Peyer's patch (tissue), 4 donors: ENCODE results near the gene RNLS. TPM values are rescaled to one million over a fixed set of nuclear protein-coding genes. Genes with fewer than 3 reads are reported as not detected.

Experiments used
- DNase-seq, 3 donors: peaks; one replicate each; pipeline ENCODE4 v3.0.0-alpha.2; 2017 to 2019
- H3K27ac ChIP-seq, 4 donors: fragments of 200-600 bp; sonication (generic); one replicate each; pipeline ENCODE4 v1.5.1; 2016 to 2019
- H3K27me3 ChIP-seq, 2 donors: fragments of 200-600 bp; sonication (generic); one replicate each; pipeline ENCODE4 v1.5.1; 2019
- H3K36me3 ChIP-seq, 3 donors: fragments of 200-600 bp; sonication (generic); one replicate each; pipeline ENCODE4 v1.5.1; 2016 to 2019
- H3K4me1 ChIP-seq, 4 donors: fragments of 200-600 bp; sonication (generic); one replicate each; pipeline ENCODE4 v1.5.1; 2016 to 2019
- H3K4me3 ChIP-seq, 4 donors: fragments of 200-600 bp; sonication (generic); 1 replicate in 3 of 4; 2 replicates in 1 of 4; pipeline ENCODE4 v1.5.1; 2016 to 2019; ENCODE audit warnings: mild to moderate bottlenecking in 1 of 4
- H3K9me3 ChIP-seq, 4 donors: fragments of 200-600 bp; sonication (generic); one replicate each; pipeline ENCODE4 v1.5.1; 2016 to 2019; ENCODE audit warnings: mild to moderate bottlenecking in 1 of 4
- POLR2A ChIP-seq, 2 donors: fragments of 450-650 bp; IDR thresholded peaks; one replicate each; pipeline ENCODE4 v1.5.1; 2017; ENCODE audit warnings: antibody characterized with exemption in 2 of 2, mild to moderate bottlenecking in 2 of 2, moderate library complexity in 2 of 2
- total RNA-seq, 4 donors: library from RNA; depleted of rRNA; stranded (reverse); fragments of >200 nt; gene quantifications; one replicate each; pipeline ENCODE4 v1.1.0, GENCODE V29; 2016
- TF ChIP-seq, protein P1 (sequence below), 6 experiments: fragments of 450-650 bp in 4 of 6; fragments of 200-600 bp in 2 of 6; sonication (generic) in 1 of 6; IDR thresholded peaks; one replicate each; pipeline ENCODE4 v1.5.1; 2017 to 2019; ENCODE audit warnings: antibody characterized with exemption in 6 of 6, mild to moderate bottlenecking in 3 of 6, moderate library complexity in 1 of 6

RNLS gene
- total RNA-seq, 4 donors from 2014 or later: 4.1 to 29.6 (median 22.6) TPM

DNA sequence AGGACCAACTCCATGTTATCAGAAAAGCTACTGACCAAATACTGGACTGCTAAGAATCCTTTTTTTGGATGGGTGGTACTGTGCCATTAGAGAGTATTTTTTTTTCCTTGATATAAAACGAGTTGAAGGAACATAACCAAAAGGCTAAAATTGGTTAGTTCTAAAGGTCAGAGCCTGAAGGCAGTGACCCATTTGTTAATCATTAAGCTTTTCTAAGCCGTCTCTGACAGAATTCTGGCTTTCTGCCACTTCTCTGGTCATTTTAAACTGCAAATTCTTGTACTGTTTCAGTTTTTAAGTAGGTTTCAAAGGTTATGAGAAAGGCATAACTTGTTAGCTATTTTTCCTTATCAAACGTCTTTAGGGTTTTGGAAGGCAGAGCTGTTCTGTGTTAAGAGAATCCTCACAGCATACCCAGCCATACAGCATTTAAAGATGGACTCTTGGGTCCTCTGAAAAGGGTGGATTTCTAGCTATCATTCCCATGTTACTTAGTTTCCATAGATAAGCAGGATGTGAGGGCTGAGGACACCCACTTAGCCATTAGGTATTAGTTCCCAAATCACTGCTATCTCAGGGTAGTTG, 196.8 kb downstream of the RNLS start:
- DNase-seq: no peak
- no peaks in the 10 kb centered on the region for H3K27me3 ChIP-seq
- H3K4me1 ChIP-seq: peaks cover 0 to 41% (median 20%) of the 10 kb centered on the region in 4 donors
- peak overlapping the region in 2 of 4 donors; percentile 15 to 28 for H3K4me3 ChIP-seq
- no peak for TF ChIP-seq POLR2A (IDR thresholded peaks at IDR 0.05)
- TF ChIP-seq, protein P1, sequence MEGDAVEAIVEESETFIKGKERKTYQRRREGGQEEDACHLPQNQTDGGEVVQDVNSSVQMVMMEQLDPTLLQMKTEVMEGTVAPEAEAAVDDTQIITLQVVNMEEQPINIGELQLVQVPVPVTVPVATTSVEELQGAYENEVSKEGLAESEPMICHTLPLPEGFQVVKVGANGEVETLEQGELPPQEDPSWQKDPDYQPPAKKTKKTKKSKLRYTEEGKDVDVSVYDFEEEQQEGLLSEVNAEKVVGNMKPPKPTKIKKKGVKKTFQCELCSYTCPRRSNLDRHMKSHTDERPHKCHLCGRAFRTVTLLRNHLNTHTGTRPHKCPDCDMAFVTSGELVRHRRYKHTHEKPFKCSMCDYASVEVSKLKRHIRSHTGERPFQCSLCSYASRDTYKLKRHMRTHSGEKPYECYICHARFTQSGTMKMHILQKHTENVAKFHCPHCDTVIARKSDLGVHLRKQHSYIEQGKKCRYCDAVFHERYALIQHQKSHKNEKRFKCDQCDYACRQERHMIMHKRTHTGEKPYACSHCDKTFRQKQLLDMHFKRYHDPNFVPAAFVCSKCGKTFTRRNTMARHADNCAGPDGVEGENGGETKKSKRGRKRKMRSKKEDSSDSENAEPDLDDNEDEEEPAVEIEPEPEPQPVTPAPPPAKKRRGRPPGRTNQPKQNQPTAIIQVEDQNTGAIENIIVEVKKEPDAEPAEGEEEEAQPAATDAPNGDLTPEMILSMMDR (IDR thresholded peaks at IDR 0.05): no peak
- no peaks in the 10 kb centered on the region for H3K36me3 ChIP-seq
- peak overlapping the region; percentile 71 to 84 (median 78) for H3K27ac ChIP-seq
- no peaks in the 10 kb centered on the region for H3K9me3 ChIP-seq

DNA sequence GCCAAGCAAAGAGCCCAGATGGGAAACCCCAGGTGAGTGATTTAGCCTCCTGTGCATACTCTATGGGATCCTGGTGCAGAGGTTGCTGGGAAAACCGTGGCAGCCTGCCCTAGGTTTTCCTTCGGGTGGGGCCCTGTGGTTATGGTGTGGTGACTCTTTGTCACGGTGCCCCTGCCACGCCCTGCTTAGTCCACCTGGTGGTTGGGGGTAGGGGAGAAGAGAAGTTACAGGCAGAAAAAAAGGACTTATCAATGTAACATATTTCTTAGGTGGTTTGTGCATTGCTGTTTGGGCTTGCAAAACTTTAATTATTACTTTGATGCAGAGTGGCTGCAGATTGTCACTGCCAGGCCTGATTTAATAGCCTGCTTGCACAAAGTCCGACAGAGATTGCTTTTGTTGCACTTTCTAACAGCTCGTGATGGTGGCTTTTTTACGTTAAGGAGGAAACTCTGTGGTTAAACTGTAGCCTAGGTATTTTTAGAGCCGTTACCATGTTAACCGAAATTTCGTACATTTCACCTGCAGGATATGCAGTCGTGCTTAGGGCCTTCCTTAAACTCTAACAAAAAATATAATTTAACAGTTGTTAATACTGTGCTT, 197.4 kb downstream of the RNLS start:
- no peaks in the 10 kb centered on the region for H3K9me3 ChIP-seq
- peak overlapping the region in 2 of 4 donors; percentile 15 to 28 for H3K4me3 ChIP-seq
- H3K27me3 ChIP-seq: no peaks in the 10 kb centered on the region
- peaks cover 0 to 41% (median 20%) of the 10 kb centered on the region in 4 donors for H3K4me1 ChIP-seq
- peak overlapping the region; percentile 71 to 84 (median 78) for H3K27ac ChIP-seq
- H3K36me3 ChIP-seq: no peaks in the 10 kb centered on the region
- peak; percentile 82 to 93 (median 92) for DNase-seq
- TF ChIP-seq, protein P1 (IDR thresholded peaks at IDR 0.05): peak in 3 of 6 experiments; percentile 38 to 46 (median 43)
- TF ChIP-seq POLR2A (IDR thresholded peaks at IDR 0.05): no peak

DNA sequence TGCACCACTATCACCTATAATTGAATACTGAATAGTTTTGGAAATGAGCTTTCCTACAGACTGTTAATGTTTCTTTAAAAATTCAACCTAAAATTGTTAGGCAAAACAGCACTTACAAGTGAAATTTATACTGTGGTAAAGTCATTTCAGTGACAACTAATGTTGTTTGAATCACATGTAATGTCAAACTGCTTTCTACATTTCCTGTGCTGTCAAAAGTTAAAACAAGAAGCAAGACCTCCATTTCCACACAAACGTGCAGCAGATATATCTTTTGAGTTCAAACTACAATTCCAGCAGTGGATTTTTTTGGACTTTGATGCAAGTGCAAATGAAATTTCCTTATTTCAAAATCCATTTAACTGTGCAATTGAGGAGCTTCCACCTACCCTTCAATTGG, 199.8 kb downstream of the RNLS start:
- H3K36me3 ChIP-seq: no peaks in the 10 kb centered on the region
- no peaks in the 10 kb centered on the region for H3K9me3 ChIP-seq
- H3K27ac ChIP-seq: no peak overlapping the region
- no peak for DNase-seq
- H3K4me1 ChIP-seq: peaks cover 0 to 32% (median 16%) of the 10 kb centered on the region in 4 donors
- no peak for TF ChIP-seq POLR2A (IDR thresholded peaks at IDR 0.05)
- TF ChIP-seq, protein P1 (IDR thresholded peaks at IDR 0.05): no peak
- no peak overlapping the region for H3K4me3 ChIP-seq
- H3K27me3 ChIP-seq: no peaks in the 10 kb centered on the region

DNA sequence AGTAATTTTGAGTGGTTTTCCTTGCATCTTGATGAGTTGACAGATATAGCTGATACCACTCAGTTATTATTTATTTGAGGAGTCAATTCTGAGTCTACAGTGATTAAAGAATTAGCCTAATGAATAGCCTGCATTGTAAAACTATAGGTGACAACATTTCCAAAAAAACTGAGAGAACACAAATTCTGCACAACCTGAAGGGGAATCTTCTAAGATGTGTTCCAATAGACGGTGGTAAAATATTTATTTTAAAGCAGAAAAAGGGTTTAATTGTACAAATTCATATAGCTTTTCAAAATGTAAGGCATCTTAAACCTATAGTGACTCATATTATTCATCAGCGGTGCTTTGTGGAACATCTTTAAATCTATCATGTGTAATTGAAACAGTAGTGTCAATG, 200.4 kb downstream of the RNLS start:
- TF ChIP-seq, protein P1 (IDR thresholded peaks at IDR 0.05): no peak
- no peak for TF ChIP-seq POLR2A (IDR thresholded peaks at IDR 0.05)
- H3K27me3 ChIP-seq: no peaks in the 10 kb centered on the region
- no peak for DNase-seq
- no peaks in the 10 kb centered on the region for H3K36me3 ChIP-seq
- H3K4me3 ChIP-seq: no peak overlapping the region
- H3K27ac ChIP-seq: no peak overlapping the region
- peaks cover 0 to 26% (median 15%) of the 10 kb centered on the region in 4 donors for H3K4me1 ChIP-seq
- no peaks in the 10 kb centered on the region for H3K9me3 ChIP-seq

DNA sequence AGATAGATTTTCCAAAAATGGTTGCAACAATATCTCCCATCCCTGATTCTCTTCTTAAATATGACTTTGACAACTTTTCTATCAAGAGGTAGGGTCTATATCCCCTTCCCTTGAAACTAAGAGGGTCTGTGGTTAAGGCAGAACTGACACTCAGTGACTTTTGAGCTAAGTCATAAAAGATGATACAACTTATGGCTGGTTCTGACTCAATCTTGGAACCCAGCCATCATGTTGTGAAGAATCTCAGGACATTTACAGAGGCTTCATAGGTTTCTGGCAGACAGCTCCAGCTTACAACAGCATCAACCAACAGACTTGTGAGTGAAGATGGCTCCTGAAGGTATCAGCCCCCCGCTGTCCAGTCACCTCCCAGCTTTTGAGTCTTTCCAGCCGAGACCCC, 203.5 kb downstream of the RNLS start:
- Histone ChIP-seq H3K27me3 (no peaks in the 10 kb centered on the region), H3K36me3 (no peaks in the 10 kb centered on the region), H3K27ac (peak overlapping the region in 2 of 4 donors; percentile 5 to 71), H3K4me1 (peaks cover 0 to 5% (median 0%) of the 10 kb centered on the region in 4 donors), H3K4me3 (no peak overlapping the region), H3K9me3 (no peaks in the 10 kb centered on the region)
- TF ChIP-seq, protein P1 (IDR thresholded peaks at IDR 0.05): no peak
- no peak for TF ChIP-seq POLR2A (IDR thresholded peaks at IDR 0.05)
- DNase-seq: peak in 2 of 3 donors; percentile 53 to 65
